ENCODE results near the gene SNRPD1.
A peak's percentile ranks its signal among the peaks of the same experiment; 100 is the strongest.

Gene SNRPD1

GRCh38 chr18:21600526-21601410 lies 11.3 kb upstream of the SNRPD1 start, which contains the start of gene ESCO1 (continued):
- TF ChIP-seq ZNF513 (tag by site-specific recombination; IDR thresholded peaks at IDR 0.05) (no peak), ZNF777 (tag by site-specific recombination; IDR thresholded peaks at IDR 0.05; ENCODE audit: borderline replicate concordance) (peak; percentile 89; the same call in 1 of the 2 replicates), ZNF423 (tag by site-specific recombination; IDR thresholded peaks at IDR 0.05) (no peak; the same call in 1 of the 2 replicates), GLI2 (tag by site-specific recombination; IDR thresholded peaks at IDR 0.05; ENCODE audit: borderline replicate concordance, low read depth) (no peak), TCF7L2 (IDR thresholded peaks at IDR 0.05; ENCODE audit: borderline replicate concordance, low read depth, low read length) (no peak), HOXC10 (CRISPR knock-in tag; IDR thresholded peaks at IDR 0.05) (no peak), PRDM2 (tag by site-specific recombination; IDR thresholded peaks at IDR 0.05; ENCODE audit: borderline replicate concordance) (no peak), ZNF626 (tag by site-specific recombination; IDR thresholded peaks at IDR 0.05) (no peak), ZNF623 (tag by site-specific recombination; IDR thresholded peaks at IDR 0.05) (no peak), ZNF510 (tag by site-specific recombination; IDR thresholded peaks at IDR 0.05; ENCODE audit: insufficient replicate concordance) (no peak), ZNF580 (tag by site-specific recombination; IDR thresholded peaks at IDR 0.05) (0 out of 2 replicates have a peak, but pooled peaks have one; percentile 23), ZNF843 (tag by site-specific recombination; IDR thresholded peaks at IDR 0.05) (0 out of 2 replicates have a peak, but pooled peaks have one; percentile 57), PATZ1 (tag by site-specific recombination; IDR thresholded peaks at IDR 0.05) (no peak), HOXD13 (CRISPR knock-in tag; IDR thresholded peaks at IDR 0.05; ENCODE audit: borderline replicate concordance) (no peak), ZNF223 (tag by site-specific recombination; IDR thresholded peaks at IDR 0.05) (no peak), ZNF433 (tag by site-specific recombination; IDR thresholded peaks at IDR 0.05; ENCODE audit: low read depth) (no peak), ZNF692 (tag by site-specific recombination; IDR thresholded peaks at IDR 0.05) (peak; percentile 67; the same call in 1 of the 2 replicates), ZNF768 (tag by site-specific recombination; IDR thresholded peaks at IDR 0.05) (no peak), ZNF121 (tag by site-specific recombination; IDR thresholded peaks at IDR 0.05) (no peak), ZNF785 (tag by site-specific recombination; IDR thresholded peaks at IDR 0.05) (no peak), ZNF548 (tag by site-specific recombination; IDR thresholded peaks at IDR 0.05) (no peak), ZNF677 (tag by site-specific recombination; IDR thresholded peaks at IDR 0.05) (no peak), IKZF3 (tag by site-specific recombination; IDR thresholded peaks at IDR 0.05) (no peak), ZBTB17 (tag by site-specific recombination; IDR thresholded peaks at IDR 0.05) (peak; percentile 81), ZNF140 (tag by site-specific recombination; IDR thresholded peaks at IDR 0.05) (no peak), ZNF175 (tag by site-specific recombination; IDR thresholded peaks at IDR 0.05) (no peak)
